SH-SY5Y (cell line): ENCODE results near the gene NCK2.

ENCODE experiments used
- GATA2 ChIP-seq: IDR thresholded peaks from 2 replicates; pipeline ENCODE4 v1.6.1; 2011; ENCODE audit warnings: mild to moderate bottlenecking, low read depth, low read length
- GATA3 ChIP-seq: IDR thresholded peaks from 2 replicates; pipeline ENCODE4 v1.6.1; 2011; ENCODE audit warnings: low read depth, mild to moderate bottlenecking, low read length, moderate library complexity

DNA sequence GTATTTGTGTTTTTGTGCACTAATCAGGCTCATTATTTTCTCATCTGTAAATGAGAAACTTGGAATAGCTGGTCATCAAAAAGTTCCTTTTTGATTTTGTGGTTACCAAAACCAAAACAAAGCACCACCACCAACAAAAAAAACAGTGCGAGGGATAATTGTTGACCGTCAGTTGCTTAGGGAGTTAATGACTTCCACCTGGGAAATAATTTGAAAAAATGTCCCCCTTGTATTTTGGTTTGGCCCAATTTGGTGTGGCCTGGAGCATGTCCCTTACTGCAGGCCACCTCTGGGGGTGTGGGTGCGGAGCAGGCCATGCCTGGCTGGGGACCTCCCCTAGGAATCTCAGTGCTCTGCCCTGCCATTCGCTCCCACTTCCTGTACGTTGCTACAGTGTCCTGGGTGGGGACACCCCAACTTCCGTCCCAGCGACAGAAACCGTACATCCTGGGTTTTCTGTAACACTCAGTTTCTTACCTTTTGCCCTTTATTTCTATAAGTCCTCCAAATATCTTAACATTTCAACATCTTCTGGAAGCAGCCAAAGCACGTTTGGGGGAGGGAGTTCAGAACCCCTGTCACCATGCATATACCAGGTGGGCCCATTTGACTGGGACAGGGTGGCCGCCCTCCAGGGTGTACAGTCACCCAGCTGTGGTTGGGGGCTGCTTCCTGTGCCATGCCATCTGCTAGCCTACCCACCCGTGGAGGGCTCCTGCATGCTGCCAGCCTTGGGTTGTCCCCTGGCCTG is 31.3 kb downstream of the NCK2 start:
- no peak for TF ChIP-seq GATA2
- TF ChIP-seq GATA3, result no peak
